ENCODE results near the gene KLHL14. TPM values are rescaled to one million over a fixed set of nuclear protein-coding genes. Genes with fewer than 3 reads are reported as not detected.

KLHL14 gene
- total and polyA plus RNA-seq, 2 donors (not counting 3 experiments of a cell fraction or from before 2014, with no cell fraction given): not detected

DNA sequence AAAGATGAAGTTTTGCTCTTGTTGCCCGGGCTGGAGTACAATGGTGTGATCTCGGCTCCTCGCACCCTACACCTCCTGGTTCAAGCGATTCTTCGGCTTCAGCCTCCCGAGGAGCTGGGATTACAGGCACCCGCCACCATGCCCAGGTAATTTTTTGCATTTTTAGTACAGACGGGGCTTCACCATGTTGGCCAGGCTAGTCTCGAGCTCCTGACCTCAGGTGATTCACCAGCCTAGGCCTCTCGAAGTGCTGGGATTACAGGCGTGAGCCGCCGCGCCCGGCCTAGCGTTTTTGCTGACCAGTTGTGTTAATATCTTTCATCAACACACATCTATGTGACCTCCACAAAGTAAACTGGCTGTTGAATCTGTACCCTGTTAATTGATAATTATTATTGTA, 49.4 kb upstream of the KLHL14 start:
- Histone ChIP-seq H4K20me1 (replicated peaks; ENCODE audit: control insufficient read depth, extremely low read depth, insufficient read depth, low read length) (no peaks in the 10 kb centered on the region), H3K4me1 (ENCODE audit: control insufficient read depth, extremely low read depth, insufficient read depth, low read length) (no peaks in the 10 kb centered on the region), H3K27ac (ENCODE audit: insufficient read depth, low read depth, low read length) (no peak overlapping the region), H3K9me1 (replicated peaks; ENCODE audit: control insufficient read depth, extremely low read depth, insufficient read depth, low read length) (no peaks in the 10 kb centered on the region), H3K4me3 (replicated peaks in 1 of 3; ENCODE audit: insufficient read depth in 1 of 3, low read depth in 1 of 3, low read length in 3 of 3) (no peak overlapping the region), H3K9me3 (replicated peaks; ENCODE audit: control insufficient read depth, insufficient read depth, low read length) (no peaks in the 10 kb centered on the region), H3K4me2 (ENCODE audit: insufficient read depth, low read length) (no peak overlapping the region), H3K27me3 (ENCODE audit: control insufficient read depth in 2 of 2, insufficient read depth in 2 of 2, low read length in 2 of 2) (no peaks in the 10 kb centered on the region), H3K9ac (replicated peaks; ENCODE audit: extremely low read depth, insufficient read depth, low read length) (no peak overlapping the region), H3K36me3 (ENCODE audit: control insufficient read depth in 2 of 2, extremely low read depth in 1 of 2, insufficient read depth in 2 of 2, low read length in 2 of 2) (no peaks in the 10 kb centered on the region), H3K79me2 (ENCODE audit: control insufficient read depth, insufficient read depth, low read length) (no peaks in the 10 kb centered on the region), H2AFZ (ENCODE audit: low read depth, low read length) (no peak overlapping the region)
- FAIRE-seq (no peak), DNase-seq (ENCODE audit: low read depth, low spot score) (no peak)
- dilution Hi-C loops (cut with MboI; ENCODE audit: extremely low pct_ligation_motif_present, low sequenced_read_pairs): no loop called here
- TF ChIP-seq POLR2A (IDR thresholded peaks at IDR 0.05; ENCODE audit: low read depth, low read length) (no peak), FOS (IDR thresholded peaks at IDR 0.05; ENCODE audit: borderline replicate concordance, insufficient read depth, low read length) (no peak), EZH2 (IDR thresholded peaks at IDR 0.05; ENCODE audit: borderline replicate concordance, low read depth, low read length, severe bottlenecking) (no peak), POLR2AphosphoS5 (IDR thresholded peaks at IDR 0.05; ENCODE audit: insufficient read depth, low read depth, low read length) (no peak), JUN (IDR thresholded peaks at IDR 0.05; ENCODE audit: borderline replicate concordance, insufficient read depth, insufficient read length, low read depth) (no peak), GATA2 (IDR thresholded peaks at IDR 0.05; ENCODE audit: insufficient read depth, insufficient read length, low read depth, low read length) (no peak), CTCF (IDR thresholded peaks at IDR 0.05; ENCODE audit: extremely low read depth in 1 of 2, insufficient read depth in 1 of 2, low read depth in 1 of 2, low read length in 2 of 2) (no peak), MYC (IDR thresholded peaks at IDR 0.05; ENCODE audit: low read depth, low read length) (no peak)
- TF ChIP-seq, protein P1, sequence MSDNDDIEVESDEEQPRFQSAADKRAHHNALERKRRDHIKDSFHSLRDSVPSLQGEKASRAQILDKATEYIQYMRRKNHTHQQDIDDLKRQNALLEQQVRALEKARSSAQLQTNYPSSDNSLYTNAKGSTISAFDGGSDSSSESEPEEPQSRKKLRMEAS (IDR thresholded peaks at IDR 0.05; ENCODE audit: insufficient read depth, insufficient read length): no peak
- POLR2A ChIA-PET: no interaction called here
- BruUV-seq (replicated peaks): no TSS peak
- CTCF ChIA-PET: interaction anchor here (1.5 kb wide), 1 partner anchor 11 kb away, joined by 3 read pairs; no protein-coding TSS in a partner anchor
- intact Hi-C loops (cut with micrococcal nuclease): no loop called here
